Smooth muscle cell (in vitro differentiated cells): ENCODE results near the gene PRKAG3. TPM values are rescaled to one million over a fixed set of nuclear protein-coding genes. Genes with fewer than 3 reads are reported as not detected.
A peak's percentile ranks its signal among the peaks of the same experiment; 100 is the strongest.

ENCODE experiments used
- DNase-seq: peaks from one replicate; lab custom pipeline; 2025; ENCODE audit not compliant: unreplicated experiment; lab: John Stamatoyannopoulos, UW
- H2AFZ ChIP-seq: fragments of 200-600 bp; sonication (generic); 2 replicates; pipeline ENCODE4 v1.6.0; 2016; ENCODE audit warnings: antibody characterized with exemption, low read depth, mild to moderate bottlenecking
- H3F3A ChIP-seq: fragments of 200-600 bp; sonication (generic); 2 replicates; pipeline ENCODE4 v1.6.0; 2017; ENCODE audit warnings: antibody characterized with exemption, low read depth
- H3K27ac ChIP-seq: fragments of 200-600 bp; sonication (generic); 2 replicates; pipeline ENCODE4 v1.5.1; 2016; ENCODE audit warnings: low read depth, mild to moderate bottlenecking
- H3K27me3 ChIP-seq: fragments of 200-600 bp; sonication (generic); 2 replicates; pipeline ENCODE4 v1.6.1; 2016; ENCODE audit warnings: low read depth, mild to moderate bottlenecking
- H3K36me3 ChIP-seq: fragments of 200-600 bp; sonication (generic); 2 replicates; pipeline ENCODE4 v1.5.1; 2016; ENCODE audit warnings: low read depth
- H3K4me1 ChIP-seq: fragments of 200-600 bp; sonication (generic); 2 replicates; pipeline ENCODE4 v1.5.1; 2016; ENCODE audit warnings: low read depth
- H3K4me2 ChIP-seq: fragments of 200-600 bp; sonication (generic); 2 replicates; pipeline ENCODE4 v1.6.0; 2016; ENCODE audit warnings: mild to moderate bottlenecking
- H3K4me3 ChIP-seq: fragments of 200-600 bp; sonication (generic); 2 replicates; pipeline ENCODE4 v1.5.1; 2016; ENCODE audit warnings: mild to moderate bottlenecking
- H3K79me2 ChIP-seq: fragments of 200-600 bp; sonication (generic); 2 replicates; pipeline ENCODE4 v1.6.0; 2016; ENCODE audit warnings: low read depth, mild to moderate bottlenecking
- H3K9ac ChIP-seq: fragments of 200-600 bp; sonication (generic); 2 replicates; pipeline ENCODE4 v1.6.0; 2016; ENCODE audit warnings: low read depth
- H3K9me3 ChIP-seq: fragments of 200-600 bp; sonication (generic); replicated peaks from 2 replicates; pipeline ENCODE4 v1.5.1; 2016; ENCODE audit warnings: low read depth
- H4K20me1 ChIP-seq: fragments of 200-600 bp; sonication (generic); 2 replicates; pipeline ENCODE4 v1.6.0; 2016; ENCODE audit warnings: low read depth
- WGBS: methylation state at CpG from one replicate; pipeline ENCODE4 v1.1.7; 2016; ENCODE audit warnings: low lambda C conversion rate; 5-methylcytosine and 5-hydroxymethylcytosine counted together
- polyA plus RNA-seq: library from polyadenylated mRNA; unstranded; fragments of >200 nt; fragmentation: Nextera tagmentation; extraction: Ambion mirVana; gene quantifications from 2 replicates; pipeline ENCODE4 v1.2.1, GENCODE V29; 2016
- total RNA-seq: library from RNA; depleted of rRNA; stranded (reverse); fragments of >200 nt; gene quantifications from 2 replicates; pipeline ENCODE4 v1.2.3, GENCODE V29; 2014
- TF ChIP-seq, protein P1 (sequence below): fragments of 200-600 bp; sonication (generic); IDR thresholded peaks from 2 replicates; pipeline ENCODE4 v1.5.1; 2017; ENCODE audit warnings: borderline replicate concordance, mild to moderate bottlenecking, antibody characterized with exemption; ENCODE audit not compliant: insufficient read depth, poor library complexity, severe bottlenecking

PRKAG3 gene
- total and polyA plus RNA-seq, 2 experiments from 2014 or later = not detected

DNA sequence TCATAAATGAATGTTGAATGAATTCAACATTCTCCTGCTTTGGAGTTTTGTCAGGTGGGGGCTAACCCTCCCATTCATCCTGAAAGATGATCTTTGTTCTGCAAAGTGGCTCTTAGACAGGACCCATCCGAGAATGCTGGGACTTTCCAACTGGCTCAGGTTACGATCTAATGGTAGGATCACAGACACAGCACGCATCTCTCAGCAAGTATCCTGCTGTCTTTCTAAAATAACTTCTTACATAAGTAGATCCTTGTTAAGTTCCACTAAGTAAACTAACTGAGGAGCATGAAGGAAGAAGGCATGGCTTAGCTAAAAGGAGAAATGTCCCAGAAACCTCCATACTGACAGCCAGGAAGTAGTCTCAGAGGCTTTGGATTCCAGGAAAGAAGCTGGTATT, 26.0 kb downstream of the PRKAG3 start:
- Histone ChIP-seq H3F3A (peaks cover 21% of the 10 kb centered on the region), H3K4me1 (peaks cover 10% of the 10 kb centered on the region), H2AFZ (no peak overlapping the region), H3K27ac (peak overlapping the region; percentile 92), H3K9ac (peak overlapping the region; percentile 65), H3K4me2 (peak overlapping the region; percentile 75), H3K4me3 (peak overlapping the region; percentile 14), H3K27me3 (no peaks in the 10 kb centered on the region), H3K36me3 (no peaks in the 10 kb centered on the region), H4K20me1 (no peaks in the 10 kb centered on the region), H3K9me3 (no peaks in the 10 kb centered on the region), H3K79me2 (no peaks in the 10 kb centered on the region)
- no peak for DNase-seq
- TF ChIP-seq, protein P1, sequence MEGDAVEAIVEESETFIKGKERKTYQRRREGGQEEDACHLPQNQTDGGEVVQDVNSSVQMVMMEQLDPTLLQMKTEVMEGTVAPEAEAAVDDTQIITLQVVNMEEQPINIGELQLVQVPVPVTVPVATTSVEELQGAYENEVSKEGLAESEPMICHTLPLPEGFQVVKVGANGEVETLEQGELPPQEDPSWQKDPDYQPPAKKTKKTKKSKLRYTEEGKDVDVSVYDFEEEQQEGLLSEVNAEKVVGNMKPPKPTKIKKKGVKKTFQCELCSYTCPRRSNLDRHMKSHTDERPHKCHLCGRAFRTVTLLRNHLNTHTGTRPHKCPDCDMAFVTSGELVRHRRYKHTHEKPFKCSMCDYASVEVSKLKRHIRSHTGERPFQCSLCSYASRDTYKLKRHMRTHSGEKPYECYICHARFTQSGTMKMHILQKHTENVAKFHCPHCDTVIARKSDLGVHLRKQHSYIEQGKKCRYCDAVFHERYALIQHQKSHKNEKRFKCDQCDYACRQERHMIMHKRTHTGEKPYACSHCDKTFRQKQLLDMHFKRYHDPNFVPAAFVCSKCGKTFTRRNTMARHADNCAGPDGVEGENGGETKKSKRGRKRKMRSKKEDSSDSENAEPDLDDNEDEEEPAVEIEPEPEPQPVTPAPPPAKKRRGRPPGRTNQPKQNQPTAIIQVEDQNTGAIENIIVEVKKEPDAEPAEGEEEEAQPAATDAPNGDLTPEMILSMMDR = no peak
- 2% methylated on average over 3 of the region's 3 CpGs for WGBS

DNA sequence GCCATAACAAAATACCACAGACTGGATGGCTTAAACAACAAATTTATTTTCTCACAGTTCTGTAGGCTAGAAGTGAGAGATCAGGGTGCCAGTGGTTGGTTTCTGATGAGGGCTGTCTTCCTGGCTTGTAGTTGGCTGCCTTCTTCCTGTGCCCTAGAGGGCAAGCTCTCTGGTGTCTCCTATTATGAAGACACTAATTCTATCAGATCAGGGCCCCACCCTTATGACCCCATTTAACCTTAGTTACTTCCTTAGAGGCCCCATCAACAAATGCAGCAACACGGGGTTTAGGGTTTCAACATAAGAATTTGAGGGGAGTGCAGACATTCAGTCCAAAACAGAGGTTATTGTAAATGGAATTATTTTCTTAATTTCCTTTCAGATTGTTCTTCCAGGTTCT, 26.8 kb downstream of the PRKAG3 start:
- 95% methylated on average over 1 of the region's 1 CpG for WGBS

DNA sequence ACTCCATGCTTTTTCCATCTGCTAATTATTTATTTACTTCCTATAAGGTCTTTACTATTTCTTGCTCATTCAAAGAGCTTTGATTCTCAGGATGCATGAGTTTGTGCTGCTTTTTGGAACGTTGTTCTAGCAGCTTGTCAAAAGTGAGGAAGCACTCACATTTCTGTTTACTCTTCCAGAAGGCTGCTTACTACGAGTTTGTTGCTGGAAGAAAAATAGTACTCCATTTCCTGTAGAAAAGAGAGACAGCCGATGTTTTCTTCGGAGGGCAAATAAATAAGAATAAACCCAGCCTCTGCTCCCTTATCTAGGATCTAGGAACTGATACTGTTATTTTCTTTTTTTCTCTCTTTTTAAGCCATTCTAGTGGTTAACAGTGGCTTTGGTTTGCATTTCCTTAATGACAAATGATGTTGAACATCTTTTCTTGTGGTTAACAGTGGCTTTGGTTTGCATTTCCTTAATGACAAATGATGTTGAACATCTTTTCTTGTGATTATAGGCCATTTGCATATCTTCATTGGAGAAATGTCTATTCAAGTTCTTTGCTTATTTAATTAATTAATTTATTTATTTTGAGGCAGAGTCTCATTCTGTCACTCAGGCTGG, 29.1 kb downstream of the PRKAG3 start:
- Histone ChIP-seq H3K4me2 (peak overlapping the region; percentile 51), H3F3A (peaks cover 21% of the 10 kb centered on the region)
- 35% methylated on average over 4 of the region's 4 CpGs for WGBS

More for the DNA sequence above, 26.8 kb downstream of the PRKAG3 start:
- Histone ChIP-seq H3K9me3 (no peaks in the 10 kb centered on the region), H3K36me3 (no peaks in the 10 kb centered on the region), H3K4me1 (peaks cover 17% of the 10 kb centered on the region), H3K4me3 (no peak overlapping the region), H3K27ac (peak overlapping the region; percentile 92), H3K9ac (peak overlapping the region; percentile 65), H4K20me1 (no peaks in the 10 kb centered on the region), H3K27me3 (no peaks in the 10 kb centered on the region), H3K4me2 (no peak overlapping the region), H3K79me2 (no peaks in the 10 kb centered on the region), H2AFZ (no peak overlapping the region), H3F3A (peaks cover 21% of the 10 kb centered on the region)
- no peak for DNase-seq
- TF ChIP-seq, protein P1 = no peak

More for the DNA sequence above, 29.1 kb downstream of the PRKAG3 start:
- Histone ChIP-seq H3K9ac (no peak overlapping the region), H3K27me3 (no peaks in the 10 kb centered on the region), H4K20me1 (no peaks in the 10 kb centered on the region), H3K4me3 (no peak overlapping the region), H2AFZ (no peak overlapping the region), H3K79me2 (no peaks in the 10 kb centered on the region), H3K9me3 (no peaks in the 10 kb centered on the region), H3K27ac (peak overlapping the region; percentile 35), H3K4me1 (peaks cover 20% of the 10 kb centered on the region), H3K36me3 (no peaks in the 10 kb centered on the region)
- TF ChIP-seq, protein P1 = no peak
- DNase-seq = no peak
